ENCODE data around the gene LCE2D.

The LCE2D gene

DNA sequence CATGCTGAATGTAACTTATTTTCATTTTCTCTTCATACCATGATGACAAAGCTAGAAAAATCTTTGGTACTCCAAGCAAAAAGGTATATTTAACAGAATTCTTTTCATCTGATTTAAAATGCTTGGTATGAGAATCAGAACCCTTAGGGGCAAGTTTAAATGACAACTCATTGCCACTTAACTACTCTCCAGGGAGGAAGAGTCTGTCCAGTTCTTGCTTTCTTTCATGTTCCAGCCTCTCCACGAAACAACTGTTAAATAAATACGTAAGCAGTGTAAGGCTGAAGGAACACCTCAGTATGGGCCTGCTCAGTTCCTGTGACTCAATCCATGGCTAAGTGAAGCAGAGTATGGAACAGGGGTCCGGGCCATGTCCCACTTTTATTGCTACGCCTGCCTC is 36.6 kb downstream of the LCE2D start:
- DNase-seq: no peak

DNA sequence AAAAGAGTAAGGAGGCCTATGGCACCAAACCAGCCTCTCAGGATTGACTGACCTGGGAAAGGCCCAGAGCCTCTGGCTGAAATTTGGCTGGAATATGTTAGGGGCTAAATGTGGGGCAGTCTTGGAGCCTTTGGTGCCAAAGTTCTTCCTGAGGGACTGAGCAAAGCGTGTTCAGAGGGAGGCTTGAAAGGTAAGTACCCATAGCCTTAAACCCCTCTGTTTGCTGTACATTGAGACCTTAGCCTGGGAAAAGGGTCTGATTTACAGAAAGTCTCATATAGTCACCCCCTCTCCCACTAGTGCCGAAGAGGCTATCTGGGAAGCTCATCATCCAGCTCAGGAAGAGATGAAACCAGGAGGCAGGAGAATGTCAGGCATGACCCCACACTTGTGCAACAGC is 44.7 kb downstream of the LCE2D start, which contains the start of gene LCE4A:
Gene LCE4A (plus strand): TSS at position 301 of the 400 bp plus-strand sequence. CDS start 916 bp downstream, outside the sequence.
- DNase-seq: no peak

Measured in femur (tissue), 1 donor.